OCI-LY1 (cell line): ENCODE data around the gene STK11.

Experiments used
- CTCF ChIP-seq: fragments of 200-600 bp; sonication (generic), shearing (Covaris generic); IDR thresholded peaks from 2 replicates; pipeline ENCODE4 v1.5.1; 2017; ENCODE audit warnings: mild to moderate bottlenecking, antibody characterized with exemption, low read length, moderate library complexity, mixed read lengths
- EZH2 ChIP-seq: fragments of 200-600 bp; sonication (generic), shearing (Covaris generic); IDR thresholded peaks from 2 replicates; pipeline ENCODE4 v1.8.0; 2017; ENCODE audit warnings: borderline replicate concordance, mixed run types, mild to moderate bottlenecking, antibody characterized with exemption, low read length, moderate library complexity, mixed read lengths

GRCh38 chr19:1213391-1214286 lies 8.1 kb downstream of the STK11 start:
- TF ChIP-seq CTCF, result no peak
- TF ChIP-seq EZH2, result no peak
